Lower leg skin (tissue), 3 donors: ENCODE measurements around the gene AVEN.

ENCODE experiments used
- POLR2A ChIP-seq, 2 donors: fragments of 450-650 bp; IDR thresholded peaks; one replicate each; pipeline ENCODE4 v1.6.1; 2016 to 2017; ENCODE audit warnings: antibody characterized with exemption in 2 of 2, mild to moderate bottlenecking in 1 of 2, moderate library complexity in 1 of 2
- TF ChIP-seq, protein P1 (sequence below), 3 donors: fragments of 450-650 bp; IDR thresholded peaks; one replicate each; pipeline ENCODE4 v1.5.1; 2016; ENCODE audit warnings: antibody characterized with exemption in 3 of 3, mild to moderate bottlenecking in 3 of 3, moderate library complexity in 2 of 3

DNA sequence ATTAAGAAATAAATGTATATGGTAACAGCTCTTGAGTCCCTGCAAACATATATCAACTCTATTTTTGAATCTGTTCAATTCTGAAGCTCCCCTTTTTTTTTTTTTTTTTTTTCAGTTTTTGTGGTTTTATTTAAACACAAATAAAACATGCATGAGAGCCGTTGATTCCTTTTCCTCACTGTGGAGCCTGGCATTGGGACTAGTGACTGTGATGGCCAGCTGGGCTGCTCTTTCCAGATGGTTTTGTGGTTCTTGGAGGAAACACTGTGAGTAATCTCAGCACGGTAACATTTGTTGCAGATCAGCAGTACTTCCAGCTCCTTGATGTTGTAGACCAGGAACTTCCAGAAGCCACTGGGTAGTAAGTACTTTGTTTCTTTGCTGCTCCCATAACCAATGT, 46.7 kb upstream of the AVEN start:
- TF ChIP-seq POLR2A (IDR thresholded peaks at IDR 0.05), result no peak
- TF ChIP-seq, protein P1, sequence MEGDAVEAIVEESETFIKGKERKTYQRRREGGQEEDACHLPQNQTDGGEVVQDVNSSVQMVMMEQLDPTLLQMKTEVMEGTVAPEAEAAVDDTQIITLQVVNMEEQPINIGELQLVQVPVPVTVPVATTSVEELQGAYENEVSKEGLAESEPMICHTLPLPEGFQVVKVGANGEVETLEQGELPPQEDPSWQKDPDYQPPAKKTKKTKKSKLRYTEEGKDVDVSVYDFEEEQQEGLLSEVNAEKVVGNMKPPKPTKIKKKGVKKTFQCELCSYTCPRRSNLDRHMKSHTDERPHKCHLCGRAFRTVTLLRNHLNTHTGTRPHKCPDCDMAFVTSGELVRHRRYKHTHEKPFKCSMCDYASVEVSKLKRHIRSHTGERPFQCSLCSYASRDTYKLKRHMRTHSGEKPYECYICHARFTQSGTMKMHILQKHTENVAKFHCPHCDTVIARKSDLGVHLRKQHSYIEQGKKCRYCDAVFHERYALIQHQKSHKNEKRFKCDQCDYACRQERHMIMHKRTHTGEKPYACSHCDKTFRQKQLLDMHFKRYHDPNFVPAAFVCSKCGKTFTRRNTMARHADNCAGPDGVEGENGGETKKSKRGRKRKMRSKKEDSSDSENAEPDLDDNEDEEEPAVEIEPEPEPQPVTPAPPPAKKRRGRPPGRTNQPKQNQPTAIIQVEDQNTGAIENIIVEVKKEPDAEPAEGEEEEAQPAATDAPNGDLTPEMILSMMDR (IDR thresholded peaks at IDR 0.05), result no peak
